ENCODE data around the gene TWIST2. TPM values are rescaled to one million over a fixed set of nuclear protein-coding genes. Genes with fewer than 3 reads are reported as not detected.

TWIST2 gene
- total RNA-seq, 2 donors from 2014 or later = 23.5 to 52.9 TPM

GRCh38 chr2:238814815-238815214, 33.1 kb upstream of the TWIST2 start:
- Histone ChIP-seq H3K4me1 (replicated peaks) (no peaks in the 10 kb centered on the region), H3K4me3 (no peak overlapping the region), H3K9me3 (no peaks in the 10 kb centered on the region), H3K27ac (no peak overlapping the region), H3K36me3 (no peaks in the 10 kb centered on the region), H3K27me3 (replicated peaks; ENCODE audit: insufficient read depth) (peaks cover 4% of the 10 kb centered on the region)
- 86% methylated on average over 4 of the region's 4 CpGs for WGBS
- intact Hi-C loops (cut with DNase I) = no loop called here
- no peak for DNase-seq (ENCODE audit: low spot score)
- TF ChIP-seq, protein P1, sequence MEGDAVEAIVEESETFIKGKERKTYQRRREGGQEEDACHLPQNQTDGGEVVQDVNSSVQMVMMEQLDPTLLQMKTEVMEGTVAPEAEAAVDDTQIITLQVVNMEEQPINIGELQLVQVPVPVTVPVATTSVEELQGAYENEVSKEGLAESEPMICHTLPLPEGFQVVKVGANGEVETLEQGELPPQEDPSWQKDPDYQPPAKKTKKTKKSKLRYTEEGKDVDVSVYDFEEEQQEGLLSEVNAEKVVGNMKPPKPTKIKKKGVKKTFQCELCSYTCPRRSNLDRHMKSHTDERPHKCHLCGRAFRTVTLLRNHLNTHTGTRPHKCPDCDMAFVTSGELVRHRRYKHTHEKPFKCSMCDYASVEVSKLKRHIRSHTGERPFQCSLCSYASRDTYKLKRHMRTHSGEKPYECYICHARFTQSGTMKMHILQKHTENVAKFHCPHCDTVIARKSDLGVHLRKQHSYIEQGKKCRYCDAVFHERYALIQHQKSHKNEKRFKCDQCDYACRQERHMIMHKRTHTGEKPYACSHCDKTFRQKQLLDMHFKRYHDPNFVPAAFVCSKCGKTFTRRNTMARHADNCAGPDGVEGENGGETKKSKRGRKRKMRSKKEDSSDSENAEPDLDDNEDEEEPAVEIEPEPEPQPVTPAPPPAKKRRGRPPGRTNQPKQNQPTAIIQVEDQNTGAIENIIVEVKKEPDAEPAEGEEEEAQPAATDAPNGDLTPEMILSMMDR (IDR thresholded peaks at IDR 0.05) = no peak
- TF ChIP-seq POLR2AphosphoS5 (IDR thresholded peaks at IDR 0.05) = no peak

DNA sequence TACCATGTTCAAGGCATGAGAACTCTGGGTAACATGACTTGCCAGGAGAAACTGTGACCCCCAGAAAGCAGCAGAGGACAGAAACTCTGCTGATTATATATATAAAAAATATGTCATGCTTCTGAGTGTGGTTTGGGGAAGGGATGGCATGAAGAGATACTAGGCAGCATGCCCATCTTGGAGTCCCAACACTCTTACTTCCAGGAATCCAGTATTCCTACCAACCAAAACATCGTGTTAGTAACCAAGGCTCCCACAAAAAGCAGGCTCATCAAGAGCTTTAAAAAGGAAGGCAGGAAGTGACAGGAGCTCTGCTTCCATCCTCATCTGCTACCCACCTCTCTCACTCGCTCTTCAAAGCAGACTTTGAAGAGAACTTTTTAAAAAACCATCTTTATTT, 31.6 kb upstream of the TWIST2 start:
- Histone ChIP-seq H3K27ac (no peak overlapping the region), H3K36me3 (no peaks in the 10 kb centered on the region), H3K9me3 (no peaks in the 10 kb centered on the region), H3K4me3 (no peak overlapping the region), H3K27me3 (replicated peaks; ENCODE audit: insufficient read depth) (peaks cover 4% of the 10 kb centered on the region), H3K4me1 (replicated peaks) (no peaks in the 10 kb centered on the region)
- WGBS = 83% methylated on average over 2 of the region's 2 CpGs
- intact Hi-C loops (cut with DNase I) = no loop called here
- no peak for DNase-seq (ENCODE audit: low spot score)
- TF ChIP-seq, protein P1 (IDR thresholded peaks at IDR 0.05) = no peak
- TF ChIP-seq POLR2A (IDR thresholded peaks at IDR 0.05) (no peak), POLR2AphosphoS5 (IDR thresholded peaks at IDR 0.05) (no peak)

DNA sequence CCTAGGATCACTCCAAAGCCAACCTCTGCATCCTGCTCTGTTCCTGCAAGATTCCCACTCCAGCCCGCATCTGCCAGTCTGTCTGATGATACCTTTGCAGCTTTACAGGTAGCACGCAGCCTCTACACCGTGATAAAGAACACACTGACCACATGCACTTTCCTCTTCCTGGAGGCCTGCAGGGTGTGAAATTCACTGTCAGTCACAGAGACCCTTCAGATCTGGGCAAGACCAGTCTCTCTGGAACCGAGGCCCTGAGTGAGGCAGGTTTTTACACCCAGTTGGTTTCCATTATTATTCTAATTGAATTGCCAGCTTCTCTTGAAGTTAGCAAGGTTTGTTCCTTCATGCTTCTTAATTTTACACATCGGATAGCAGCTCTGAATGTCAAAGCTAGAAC, 30.5 kb upstream of the TWIST2 start:
- DNase-seq (ENCODE audit: low spot score) = no peak
- Histone ChIP-seq H3K4me1 (replicated peaks) (no peaks in the 10 kb centered on the region), H3K27me3 (replicated peaks; ENCODE audit: insufficient read depth) (peaks cover 4% of the 10 kb centered on the region), H3K4me3 (no peak overlapping the region), H3K36me3 (no peaks in the 10 kb centered on the region), H3K9me3 (no peaks in the 10 kb centered on the region), H3K27ac (no peak overlapping the region)
- TF ChIP-seq POLR2A (IDR thresholded peaks at IDR 0.05) = no peak
- TF ChIP-seq POLR2AphosphoS5 (IDR thresholded peaks at IDR 0.05) = no peak
- TF ChIP-seq, protein P1 (IDR thresholded peaks at IDR 0.05) = no peak
- 57% methylated on average over 5 of the region's 5 CpGs for WGBS
- intact Hi-C loops (cut with DNase I) = no loop called here

- no peak for TF ChIP-seq POLR2A (IDR thresholded peaks at IDR 0.05)
- no peak for TF ChIP-seq POLR2AphosphoS5 (IDR thresholded peaks at IDR 0.05)
- TF ChIP-seq, protein P1 (IDR thresholded peaks at IDR 0.05) = no peak
- Histone ChIP-seq H3K27ac (no peak overlapping the region), H3K9me3 (no peaks in the 10 kb centered on the region), H3K4me3 (no peak overlapping the region), H3K36me3 (no peaks in the 10 kb centered on the region), H3K4me1 (replicated peaks) (no peaks in the 10 kb centered on the region), H3K27me3 (replicated peaks; ENCODE audit: insufficient read depth) (peaks cover 4% of the 10 kb centered on the region)
- DNase-seq (ENCODE audit: low spot score) = no peak
- intact Hi-C loops (cut with DNase I) = no loop called here
- WGBS = 77% methylated on average over 5 of the region's 5 CpGs
These were observed 30.0 kb upstream of the TWIST2 start for GRCh38 chr2:238817891-238818290.

GRCh38 chr2:238818561-238818960, 29.3 kb upstream of the TWIST2 start:
- Histone ChIP-seq H3K36me3 (no peaks in the 10 kb centered on the region), H3K4me1 (replicated peaks) (no peaks in the 10 kb centered on the region), H3K4me3 (no peak overlapping the region), H3K27me3 (replicated peaks; ENCODE audit: insufficient read depth) (peaks cover 4% of the 10 kb centered on the region), H3K27ac (no peak overlapping the region), H3K9me3 (no peaks in the 10 kb centered on the region)
- TF ChIP-seq, protein P1 (IDR thresholded peaks at IDR 0.05) = no peak
- TF ChIP-seq POLR2AphosphoS5 (IDR thresholded peaks at IDR 0.05) (no peak), POLR2A (IDR thresholded peaks at IDR 0.05) (no peak)
- intact Hi-C loops (cut with DNase I) = no loop called here
- no peak for DNase-seq (ENCODE audit: low spot score)
- 68% methylated on average over 2 of the region's 2 CpGs for WGBS

Data from prostate gland (tissue), 2 donors.